GM20000 (cell line): Measurements from ENCODE around the gene PPP1R2.

ENCODE experiments used
- DNase-seq: peaks from one replicate; pipeline ENCODE4 v3.0.0; 2012; ENCODE audit warnings: low spot score
- CTCF ChIP-seq: IDR thresholded peaks from 2 replicates; pipeline ENCODE4 v1.5.1; 2012; ENCODE audit warnings: mild to moderate bottlenecking, control low read depth; ENCODE audit errors: extremely low read depth, missing control alignments

Gene PPP1R2

GRCh38 chr3:195583831-195584542 lies 40.9 kb upstream of the PPP1R2 start, which contains the start of gene APOD:
TSS of gene APOD (minus strand) at chr3:195583940. CDS start at chr3:195579461, 4,479 bp downstream.
- no peak for TF ChIP-seq CTCF
- DNase-seq = no peak

GRCh38 chr3:195582947-195583346 lies 39.8 kb upstream of the PPP1R2 start:
- DNase-seq = no peak
- no peak for TF ChIP-seq CTCF

GRCh38 chr3:195580744-195581443 lies 37.8 kb upstream of the PPP1R2 start:
- TF ChIP-seq CTCF = no peak
- DNase-seq = no peak

- DNase-seq = no peak
- TF ChIP-seq CTCF = no peak
Observed at GRCh38 chr3:195579281-195579680, 36.2 kb upstream of the PPP1R2 start.

- no peak for DNase-seq
- TF ChIP-seq CTCF = no peak
Observed at GRCh38 chr3:195578565-195578964, 35.4 kb upstream of the PPP1R2 start.

- no peak for DNase-seq
- TF ChIP-seq CTCF = no peak
Observed at GRCh38 chr3:195577645-195578177, 34.6 kb upstream of the PPP1R2 start.

GRCh38 chr3:195574497-195575304 lies 31.6 kb upstream of the PPP1R2 start:
- no peak for TF ChIP-seq CTCF
- DNase-seq = no peak
